GM18858 (cell line): ENCODE results near the gene NIN.
A peak's percentile ranks its signal among the peaks of the same experiment; 100 is the strongest.
"Not testable (repeated sequence)": the region's sequence is repeated elsewhere in the genome, so short reads cannot be mapped to it uniquely, and the experiment has no call there.

Experiments
- ATAC-seq: cut with Tn5 transposase; IDR thresholded peaks from one replicate; pipeline ENCODE4 v1.9.1; 2021; ENCODE audit not compliant: unreplicated experiment

Gene NIN

GRCh38 chr14:50819303-50819702 lies 11.7 kb downstream of the NIN start:
- ATAC-seq = not testable (repeated sequence)

- ATAC-seq = no peak
These were observed 14.4 kb downstream of the NIN start for GRCh38 chr14:50816395-50817047.

GRCh38 chr14:50815526-50815925 lies 15.4 kb downstream of the NIN start:
- ATAC-seq = not testable (repeated sequence)

GRCh38 chr14:50815058-50815457 lies 15.9 kb downstream of the NIN start:
- ATAC-seq = not testable (repeated sequence)

GRCh38 chr14:50814161-50814560 lies 16.8 kb downstream of the NIN start:
- ATAC-seq = no peak

GRCh38 chr14:50813544-50813863 lies 17.5 kb downstream of the NIN start:
- ATAC-seq = peak; percentile 69

GRCh38 chr14:50812856-50813543 lies 18.0 kb downstream of the NIN start:
- ATAC-seq = no peak

GRCh38 chr14:50812180-50812579 lies 18.8 kb downstream of the NIN start:
- ATAC-seq = no peak

- no peak for ATAC-seq
These were observed 22.9 kb downstream of the NIN start for GRCh38 chr14:50808053-50808452.

- no peak for ATAC-seq
These were observed 24.6 kb downstream of the NIN start for GRCh38 chr14:50806241-50806933.

GRCh38 chr14:50805396-50805795 lies 25.6 kb downstream of the NIN start:
- no peak for ATAC-seq

GRCh38 chr14:50804181-50804721 lies 26.7 kb downstream of the NIN start:
- ATAC-seq = no peak

- ATAC-seq = no peak
These were observed 29.3 kb downstream of the NIN start for GRCh38 chr14:50801706-50802105.

- ATAC-seq = no peak
These were observed 30.9 kb downstream of the NIN start for GRCh38 chr14:50800032-50800431.

GRCh38 chr14:50798048-50798421 lies 32.9 kb downstream of the NIN start:
- ATAC-seq = peak; percentile 90

GRCh38 chr14:50797250-50798047 lies 33.5 kb downstream of the NIN start:
- ATAC-seq = no peak

GRCh38 chr14:50796390-50796789 lies 34.6 kb downstream of the NIN start:
- ATAC-seq = no peak

GRCh38 chr14:50795909-50796308 lies 35.1 kb downstream of the NIN start:
- no peak for ATAC-seq

GRCh38 chr14:50795142-50795541 lies 35.8 kb downstream of the NIN start:
- no peak for ATAC-seq

- no peak for ATAC-seq
These were observed 36.8 kb downstream of the NIN start for GRCh38 chr14:50794068-50794645.

- ATAC-seq = no peak
These were observed 38.3 kb downstream of the NIN start for GRCh38 chr14:50792634-50793068.
